Endothelial cell of umbilical vein (primary cell): ENCODE results near the gene SMURF2. TPM values are rescaled to one million over a fixed set of nuclear protein-coding genes. Genes with fewer than 3 reads are reported as not detected.

Source experiments
- BruUV-seq: library from RNA; stranded (reverse); fragments of 400-500 nt; replicated peaks from 2 replicates; lab custom pipeline; 2021; lab: Mats Ljungman, UMichigan
- CTCF ChIA-PET: fragments of 300-600, 350-600 bp; sonication (Branson Sonifier 250); formaldehyde crosslinking; loops from one replicate; lab custom pipeline; 2021; ENCODE audit warnings: antibody characterized with exemption, inconsistent platforms; lab: Charles Lee
- POLR2A ChIA-PET: fragments of 300-600, 350-600 bp; sonication (Branson Sonifier 250); formaldehyde crosslinking; loops from one replicate; lab custom pipeline; 2021; ENCODE audit warnings: antibody characterized with exemption, inconsistent platforms; lab: Charles Lee
- DNase-seq: peaks from one replicate; pipeline ENCODE4 v3.0.0-alpha.2; 2011; ENCODE audit warnings: low read depth, low spot score
- FAIRE-seq: peaks from 2 replicates; lab custom pipeline; 2011; peaks lifted over from hg19 to GRCh38; lab: Jason Lieb, UNC
- H2AFZ ChIP-seq: 2 replicates; pipeline ENCODE4 v1.6.0; 2012; ENCODE audit warnings: low read depth, low read length, control low read depth, inconsistent platforms
- H3K27ac ChIP-seq: 2 replicates; pipeline ENCODE4 v1.5.1; 2011; ENCODE audit warnings: low read depth, mild to moderate bottlenecking, control low read depth, low read length, moderate library complexity; ENCODE audit not compliant: insufficient read depth
- H3K27me3 ChIP-seq, 2 experiments: 2 replicates each; pipeline versions ENCODE4 v1.6.0 to v1.6.1; 2011; ENCODE audit warnings: low read length in 2 of 2, mixed read lengths in 1 of 2; ENCODE audit not compliant: control insufficient read depth in 2 of 2, insufficient read depth in 2 of 2
- H3K36me3 ChIP-seq, 2 experiments: 2 replicates in 1 of 2; 3 replicates in 1 of 2; pipeline ENCODE4 v1.5.1; 2011; ENCODE audit warnings: low read length in 2 of 2, mild to moderate bottlenecking in 1 of 2, moderate library complexity in 1 of 2; ENCODE audit not compliant: control insufficient read depth in 2 of 2, insufficient read depth in 2 of 2; ENCODE audit errors: extremely low read depth in 1 of 2
- H3K4me1 ChIP-seq: 3 replicates; pipeline ENCODE4 v1.5.1; 2011; ENCODE audit warnings: mild to moderate bottlenecking, low read length; ENCODE audit not compliant: control insufficient read depth, insufficient read depth; ENCODE audit errors: extremely low read depth
- H3K4me2 ChIP-seq: 2 replicates; pipeline ENCODE4 v1.6.1; 2011; ENCODE audit warnings: low read length, control low read depth, mixed read lengths; ENCODE audit not compliant: insufficient read depth
- H3K4me3 ChIP-seq, 3 experiments: fragments of 200-600 bp in 1 of 3; sonication (generic), shearing (Covaris generic) in 1 of 3; replicated peaks in 1 of 3; 2 replicates each; pipeline ENCODE4 v1.5.1; 2011 to 2016; ENCODE audit warnings: control low read depth in 3 of 3, low read length in 3 of 3, mild to moderate bottlenecking in 2 of 3, inconsistent platforms in 1 of 3, low read depth in 1 of 3, moderate library complexity in 1 of 3; ENCODE audit not compliant: insufficient read depth in 1 of 3
- H3K79me2 ChIP-seq: 2 replicates; pipeline ENCODE4 v1.6.0; 2012; ENCODE audit warnings: low read length, inconsistent platforms; ENCODE audit not compliant: control insufficient read depth, insufficient read depth
- H3K9ac ChIP-seq: replicated peaks from 2 replicates; pipeline ENCODE3; 2011; ENCODE audit warnings: low read length, control low read depth; ENCODE audit not compliant: insufficient read depth; ENCODE audit errors: extremely low read depth
- H3K9me1 ChIP-seq: replicated peaks from 3 replicates; pipeline ENCODE4 v1.6.0; 2011; ENCODE audit warnings: mild to moderate bottlenecking, low read length; ENCODE audit not compliant: control insufficient read depth, insufficient read depth; ENCODE audit errors: extremely low read depth
- H3K9me3 ChIP-seq: replicated peaks from 2 replicates; pipeline ENCODE4 v1.5.1; 2012; ENCODE audit warnings: low read length, inconsistent platforms; ENCODE audit not compliant: control insufficient read depth, insufficient read depth
- H4K20me1 ChIP-seq: replicated peaks from 2 replicates; pipeline ENCODE3; 2011; ENCODE audit warnings: mild to moderate bottlenecking, low read length; ENCODE audit not compliant: control insufficient read depth, insufficient read depth; ENCODE audit errors: extremely low read depth
- EZH2 ChIP-seq: IDR thresholded peaks from 2 replicates; pipeline ENCODE4 v1.6.1; 2012; ENCODE audit warnings: borderline replicate concordance, low read depth, mild to moderate bottlenecking, moderate library complexity, low read length, inconsistent platforms; ENCODE audit not compliant: severe bottlenecking
- FOS ChIP-seq: IDR thresholded peaks from 2 replicates; pipeline ENCODE4 v1.6.1; 2011; ENCODE audit warnings: mild to moderate bottlenecking, low read length, moderate library complexity, borderline replicate concordance; ENCODE audit not compliant: insufficient read depth
- GATA2 ChIP-seq: IDR thresholded peaks from 2 replicates; pipeline ENCODE4 v1.7.0; 2011; ENCODE audit warnings: low read depth, mild to moderate bottlenecking, moderate library complexity, mixed read lengths, low read length; ENCODE audit not compliant: insufficient read length, insufficient read depth
- POLR2AphosphoS5 ChIP-seq: IDR thresholded peaks from 2 replicates; pipeline ENCODE4 v1.6.1; 2012; ENCODE audit warnings: low read depth, mild to moderate bottlenecking, control low read depth, low read length, moderate library complexity; ENCODE audit not compliant: insufficient read depth
- dilution Hi-C: fragments of 300-500 bp; cut with MboI; formaldehyde crosslinking; loops from one replicate; pipeline ENCODE4 v1.15.0; 2019; ENCODE audit warnings: low sequenced_read_pairs; ENCODE audit not compliant: extremely low pct_ligation_motif_present
- intact Hi-C: fragments of 100-400 bp; cut with micrococcal nuclease; formaldehyde crosslinking; loops from one replicate; pipeline ENCODE4 v1.10.0; 2022
- polyA plus RNA-seq, 4 experiments: library from polyadenylated mRNA; depleted of rRNA in 3 of 4; stranded (reverse) in 3 of 4; unstranded in 1 of 4; fragments of >200 nt; gene quantifications; 2 replicates each; pipeline versions ENCODE4 v1.2.1 to v1.2.3, GENCODE V29; 2011 to 2012; ENCODE audit warnings: missing spikeins in 1 of 4
- total RNA-seq: library from RNA; stranded (reverse); gene quantifications from 2 replicates; pipeline ENCODE4 v1.2.3, GENCODE V29; 2021

The SMURF2 gene
- total and polyA plus RNA-seq, 2 donors (not counting 3 experiments of a cell fraction or from before 2014, with no cell fraction given) = 32.9 to 105 TPM

GRCh38 chr17:64647817-64648216 lies 14.3 kb downstream of the SMURF2 start:
- H3K36me3 ChIP-seq = peaks cover 8% of the 10 kb centered on the region in 2 experiments
- no peak for TF ChIP-seq EZH2
- no peak for TF ChIP-seq GATA2
- TF ChIP-seq FOS = no peak
- DNase-seq (no peak), FAIRE-seq (no peak)
- peaks cover 22% of the 10 kb centered on the region for H3K4me1 ChIP-seq
- CTCF ChIA-PET = interaction anchor here (3.1 kb wide), 1 partner anchor 89 kb away, joined by 16 read pairs; no protein-coding TSS in a partner anchor
- H3K9ac ChIP-seq = no peak overlapping the region
- H3K27ac ChIP-seq = no peak overlapping the region
- dilution Hi-C loops (no loop called here), intact Hi-C loops (loop anchor here (2.0 to 5.0 kb wide), 4 partner anchors 36 to 227 kb away; partner anchors contain the start of genes CEP95 and DDX5)
- no peak overlapping the region for H2AFZ ChIP-seq
- no peaks in the 10 kb centered on the region for H3K27me3 ChIP-seq
- no TSS peak for BruUV-seq
- H3K9me1 ChIP-seq = no peaks in the 10 kb centered on the region
- no peak overlapping the region for H3K4me2 ChIP-seq
- no peaks in the 10 kb centered on the region for H3K9me3 ChIP-seq
- no peak overlapping the region for H3K4me3 ChIP-seq
- peaks cover 15% of the 10 kb centered on the region for H4K20me1 ChIP-seq
- peaks cover 100% of the 10 kb centered on the region for H3K79me2 ChIP-seq
- POLR2A ChIA-PET = no interaction called here

GRCh38 chr17:64639516-64639915 lies 22.6 kb downstream of the SMURF2 start:
- no peak for DNase-seq
- H3K4me1 ChIP-seq = peaks cover 19% of the 10 kb centered on the region
- peaks cover 24% of the 10 kb centered on the region for H4K20me1 ChIP-seq
- no peak overlapping the region for H2AFZ ChIP-seq
- CTCF ChIA-PET = interaction anchor here (1.8 kb wide), 1 partner anchor 10 kb away, joined by 3 read pairs; no protein-coding TSS in a partner anchor
- no peak for TF ChIP-seq POLR2AphosphoS5
- FAIRE-seq = no peak
- H3K9me1 ChIP-seq = peaks cover 4% of the 10 kb centered on the region
- no peak overlapping the region for H3K4me3 ChIP-seq
- H3K79me2 ChIP-seq = peaks cover 99% of the 10 kb centered on the region
- H3K36me3 ChIP-seq = peaks cover 3 to 5% of the 10 kb centered on the region in 2 experiments
- POLR2A ChIA-PET = no interaction called here
- no peaks in the 10 kb centered on the region for H3K27me3 ChIP-seq
- H3K9me3 ChIP-seq = no peaks in the 10 kb centered on the region
- no peak overlapping the region for H3K9ac ChIP-seq
- H3K4me2 ChIP-seq = no peak overlapping the region
- no peak overlapping the region for H3K27ac ChIP-seq
- no TSS peak for BruUV-seq
- intact Hi-C loops (no loop called here), dilution Hi-C loops (no loop called here)
